Measurements from ENCODE around the gene PLN. TPM values are rescaled to one million over a fixed set of nuclear protein-coding genes. Genes with fewer than 3 reads are reported as not detected.

The PLN gene
- total and polyA plus RNA-seq, 9 of the 15 experiments (the other 6 are each of a cell fraction or from before 2014, with no cell fraction given), result 0.03 to 0.30 (median 0.03) TPM; not detected in 6

GRCh38 chr6:118530942-118531341 lies 17.2 kb upstream of the PLN start:
- H3K9me1 ChIP-seq (ENCODE audit: control insufficient read depth, insufficient read depth, low read length), result no peaks in the 10 kb centered on the region
- no peak overlapping the region for H3K27ac ChIP-seq (ENCODE audit: extremely low read depth, low read depth, low read length)
- WGBS (ENCODE audit: insufficient coverage, low coverage, missing lambda C conversion rate), result 86% methylated on average over 2 of the region's 2 CpGs
- no peaks in the 10 kb centered on the region for H3K27me3 ChIP-seq (ENCODE audit: control insufficient read depth in 2 of 2, insufficient read depth in 2 of 2, low read length in 2 of 2)
- no TSS peak for BruUV-seq (replicated peaks)
- no peaks in the 10 kb centered on the region for H4K20me1 ChIP-seq (replicated peaks; ENCODE audit: control insufficient read depth, insufficient read depth, low read length)
- ATAC-seq (no peak), DNase-seq (ENCODE audit: extremely low read depth in 1 of 4, low spot score in 3 of 4) (no peak), FAIRE-seq (no peak)
- in situ Hi-C loops (cut with MboI) (no loop called here), intact Hi-C loops (cut with micrococcal nuclease) (no loop called here)
- H3K36me3 ChIP-seq (ENCODE audit: control insufficient read depth, insufficient read depth, low read length), result no peaks in the 10 kb centered on the region; the same call in 2 of the 3 replicates
- POLR2A ChIA-PET, result no interaction called here
- H3K4me3 ChIP-seq, result no peak overlapping the region
- H2AFZ ChIP-seq (ENCODE audit: low read depth, low read length), result no peak overlapping the region
- H3K4me1 ChIP-seq (replicated peaks in 1 of 2; ENCODE audit: control insufficient read depth in 2 of 2, insufficient read depth in 2 of 2, low read length in 2 of 2), result no peaks in the 10 kb centered on the region; a peak in 1 of 5 replicates
- H3K9me3 ChIP-seq (replicated peaks; ENCODE audit: control insufficient read depth, insufficient read depth, low read depth, low read length), result 0 out of 2 replicates have a peak, but pooled peaks cover 3% of the 10 kb centered on the region
- H3K4me2 ChIP-seq (ENCODE audit: insufficient read depth, low read length), result no peak overlapping the region
- 0 out of 3 replicates have a peak, but pooled peaks of 1 of the 2 experiments have one; percentile 24 for TF ChIP-seq CBX3 (IDR thresholded peaks at IDR 0.05; ENCODE audit: borderline replicate concordance in 1 of 2, low read length in 2 of 2)
- TF ChIP-seq KDM1A (IDR thresholded peaks at IDR 0.05), result peak in 1 of 2 experiments; percentile 23; a peak in 1 of 4 replicates
- no peak for TF ChIP-seq ZNF717 (CRISPR knock-in tag; IDR thresholded peaks at IDR 0.05)
- no peak for TF ChIP-seq FOXK2 (conservative IDR thresholded peaks at IDR 0.05 in 1 of 2, IDR thresholded peaks at IDR 0.05 in 1 of 2; ENCODE audit: low read depth in 2 of 2)
- CTCF ChIA-PET (ENCODE audit: low intra/inter-chr PET ratio), result no interaction called here
- H3K9ac ChIP-seq (ENCODE audit: insufficient read depth in 1 of 2, low read depth in 2 of 2, low read length in 2 of 2), result no peak overlapping the region
- peaks cover 8% of the 10 kb centered on the region; the same call in 1 of the 3 replicates for H3K79me2 ChIP-seq (ENCODE audit: control insufficient read depth, insufficient read depth, low read length)

GRCh38 chr6:118535176-118535844 lies 12.8 kb upstream of the PLN start:
- intact Hi-C loops (cut with micrococcal nuclease), result no loop called here
- BruUV-seq (replicated peaks), result no TSS peak
- TF ChIP-seq CHD1 (IDR thresholded peaks at IDR 0.05; ENCODE audit: low read length) (no peak), TSC22D4 (tag; IDR thresholded peaks at IDR 0.05) (no peak), KAT7 (CRISPR knock-in tag; IDR thresholded peaks at IDR 0.05; ENCODE audit: borderline replicate concordance) (no peak), ZNF280B (CRISPR knock-in tag; IDR thresholded peaks at IDR 0.05) (no peak), PHF21A (IDR thresholded peaks at IDR 0.05; ENCODE audit: borderline replicate concordance, low read depth) (no peak), HDAC6 (IDR thresholded peaks at IDR 0.05; ENCODE audit: low read depth, low read length) (no peak), NFXL1 (CRISPR knock-in tag; IDR thresholded peaks at IDR 0.05) (no peak)

More at GRCh38 chr6:118535176-118535844, 12.8 kb upstream of the PLN start:
- ATAC-seq (no peak), DNase-seq (ENCODE audit: extremely low read depth in 1 of 4, low spot score in 3 of 4) (no peak), FAIRE-seq (no peak)
- peaks cover 5% of the 10 kb centered on the region; the same call in 1 of the 3 replicates for H3K79me2 ChIP-seq (ENCODE audit: control insufficient read depth, insufficient read depth, low read length)
- no peaks in the 10 kb centered on the region for H3K9me1 ChIP-seq (ENCODE audit: control insufficient read depth, insufficient read depth, low read length)
- in situ Hi-C loops (cut with MboI), result no loop called here
- no peak overlapping the region for H3K9ac ChIP-seq (ENCODE audit: insufficient read depth in 1 of 2, low read depth in 2 of 2, low read length in 2 of 2)
- H3K36me3 ChIP-seq (ENCODE audit: control insufficient read depth, insufficient read depth, low read length), result no peaks in the 10 kb centered on the region; the same call in 2 of the 3 replicates
- no peaks in the 10 kb centered on the region for H3K27me3 ChIP-seq (ENCODE audit: control insufficient read depth in 2 of 2, insufficient read depth in 2 of 2, low read length in 2 of 2)
- ChIA-PET POLR2A (no interaction called here), CTCF (ENCODE audit: low intra/inter-chr PET ratio) (no interaction called here)
- 0 out of 2 replicates have a peak, but pooled peaks cover 3% of the 10 kb centered on the region for H3K9me3 ChIP-seq (replicated peaks; ENCODE audit: control insufficient read depth, insufficient read depth, low read depth, low read length)
- H3K27ac ChIP-seq (ENCODE audit: extremely low read depth, low read depth, low read length), result no peak overlapping the region
- peaks cover 0 to 8% of the 10 kb centered on the region in 2 experiments; a peak in 3 of 5 replicates for H3K4me1 ChIP-seq (replicated peaks in 1 of 2; ENCODE audit: control insufficient read depth in 2 of 2, insufficient read depth in 2 of 2, low read length in 2 of 2)
- H2AFZ ChIP-seq (ENCODE audit: low read depth, low read length), result no peak overlapping the region
- no peaks in the 10 kb centered on the region for H4K20me1 ChIP-seq (replicated peaks; ENCODE audit: control insufficient read depth, insufficient read depth, low read length)
- 99% methylated on average over 6 of the region's 6 CpGs for WGBS (ENCODE audit: insufficient coverage, low coverage, missing lambda C conversion rate)
- no peak overlapping the region for H3K4me3 ChIP-seq
- H3K4me2 ChIP-seq (ENCODE audit: insufficient read depth, low read length), result no peak overlapping the region
